GM18861 (cell line): ENCODE results near the gene LIN28A.

Experiments
- ATAC-seq: cut with Tn5 transposase; IDR thresholded peaks from one replicate; pipeline ENCODE4 v1.9.1; 2021; ENCODE audit not compliant: unreplicated experiment

The LIN28A gene

GRCh38 chr1:26387447-26387846 is 23.2 kb upstream of the LIN28A start:
- ATAC-seq: no peak

GRCh38 chr1:26388791-26389445 is 21.7 kb upstream of the LIN28A start:
- ATAC-seq: no peak

GRCh38 chr1:26389604-26390247 is 20.9 kb upstream of the LIN28A start:
- no peak for ATAC-seq

GRCh38 chr1:26391450-26391849 is 19.2 kb upstream of the LIN28A start:
- no peak for ATAC-seq

DNA sequence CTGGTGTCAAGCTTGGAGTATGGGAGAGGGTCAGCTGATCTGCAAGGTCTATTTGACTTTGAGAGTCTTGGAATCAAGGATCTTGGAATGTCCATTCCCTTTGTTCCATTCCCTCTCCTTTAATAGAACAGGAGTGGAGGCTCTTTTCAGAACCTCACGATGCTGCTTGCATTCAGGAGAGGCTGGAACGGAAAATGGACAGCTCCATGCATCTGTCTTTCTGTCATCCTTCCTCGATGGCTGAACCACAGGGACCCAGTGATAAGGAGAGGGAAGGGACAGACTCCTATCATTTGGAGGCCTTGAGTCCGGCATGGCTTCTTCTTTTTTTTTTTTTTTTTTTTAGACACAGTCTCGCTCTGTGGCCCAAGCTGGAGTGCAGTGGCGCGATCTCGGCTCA is 14.9 kb upstream of the LIN28A start:
- no peak for ATAC-seq

DNA sequence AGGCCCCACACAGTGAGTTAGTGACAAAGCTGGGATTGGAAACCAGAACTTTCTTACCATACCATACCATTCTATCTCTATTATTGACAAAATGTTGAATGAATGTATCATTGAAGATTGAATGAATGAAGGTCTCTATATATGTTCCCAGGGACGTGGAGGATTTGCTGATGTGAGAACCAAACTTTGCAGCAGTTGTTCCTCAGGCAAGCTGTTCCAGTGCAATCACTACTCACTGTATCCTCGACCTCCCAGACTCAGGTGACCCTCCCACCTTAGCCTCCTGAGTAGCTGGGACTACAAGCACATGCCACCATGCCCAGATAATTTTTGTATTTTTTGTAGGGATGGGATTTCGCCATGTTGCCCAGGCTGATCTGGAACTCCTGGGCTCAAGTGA is 11.6 kb upstream of the LIN28A start:
- ATAC-seq: no peak

DNA sequence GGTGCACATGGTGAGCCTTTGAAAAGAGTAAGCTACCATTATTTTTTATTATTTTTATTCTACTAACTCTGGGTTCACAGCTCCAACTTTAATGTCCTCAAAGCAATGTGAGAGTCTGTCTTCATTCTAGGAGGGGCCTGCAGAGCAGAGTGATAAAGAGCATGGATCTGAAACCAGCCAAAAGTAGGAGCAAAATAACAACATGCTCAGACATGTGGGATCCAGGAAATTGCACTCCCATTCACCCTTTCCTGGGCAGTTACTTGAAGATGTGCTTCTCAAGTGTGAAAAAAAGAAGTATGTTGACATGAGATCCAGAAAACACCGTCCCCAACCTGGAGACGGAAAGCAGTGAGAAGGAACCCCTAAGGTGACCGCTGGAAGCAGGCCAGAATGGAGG is 8.7 kb upstream of the LIN28A start:
- ATAC-seq: no peak

- no peak for ATAC-seq
These were observed 7.0 kb upstream of the LIN28A start for GRCh38 chr1:26403656-26404055.

- ATAC-seq: no peak
These were observed 6.0 kb upstream of the LIN28A start for GRCh38 chr1:26404641-26405040.

DNA sequence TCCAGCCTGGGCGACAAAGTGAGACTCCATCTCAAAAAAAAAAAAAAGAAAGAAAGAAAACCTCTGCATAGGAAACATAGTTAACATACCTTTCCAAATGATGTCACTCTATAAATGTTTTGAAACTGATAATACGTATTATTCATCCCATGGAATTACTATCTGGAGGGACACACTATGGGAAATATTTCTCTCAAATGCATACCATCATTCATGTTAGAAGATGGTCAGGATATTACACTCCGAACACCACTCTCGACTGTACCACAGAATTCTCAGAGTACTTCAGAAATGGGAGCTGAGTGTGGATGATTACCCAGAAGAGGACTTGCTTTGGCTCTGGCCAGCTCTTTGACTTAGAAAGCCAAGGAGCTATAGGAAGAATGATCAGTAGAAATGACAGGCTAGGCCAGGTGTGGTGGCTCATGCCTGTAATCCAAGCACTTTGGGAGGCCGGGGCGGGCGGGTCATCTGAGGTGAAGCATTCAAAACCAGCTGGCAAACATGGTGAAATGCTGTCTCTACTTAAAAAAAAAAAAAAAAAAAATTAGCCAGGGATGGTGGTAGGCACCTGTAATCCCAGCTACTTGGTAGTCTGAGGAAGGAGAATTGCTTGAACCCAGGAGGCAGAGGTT is 5.2 kb upstream of the LIN28A start:
- no peak for ATAC-seq

- no peak for ATAC-seq
These were observed 2.0 kb upstream of the LIN28A start for GRCh38 chr1:26408604-26409003.

- no peak for ATAC-seq
These were observed 1.3 kb upstream of the LIN28A start for GRCh38 chr1:26409191-26409807.

GRCh38 chr1:26411624-26412074 is 1.0 kb downstream of the LIN28A start:
- no peak for ATAC-seq

- ATAC-seq: no peak
These were observed 1.7 kb downstream of the LIN28A start for GRCh38 chr1:26412180-26412840.

DNA sequence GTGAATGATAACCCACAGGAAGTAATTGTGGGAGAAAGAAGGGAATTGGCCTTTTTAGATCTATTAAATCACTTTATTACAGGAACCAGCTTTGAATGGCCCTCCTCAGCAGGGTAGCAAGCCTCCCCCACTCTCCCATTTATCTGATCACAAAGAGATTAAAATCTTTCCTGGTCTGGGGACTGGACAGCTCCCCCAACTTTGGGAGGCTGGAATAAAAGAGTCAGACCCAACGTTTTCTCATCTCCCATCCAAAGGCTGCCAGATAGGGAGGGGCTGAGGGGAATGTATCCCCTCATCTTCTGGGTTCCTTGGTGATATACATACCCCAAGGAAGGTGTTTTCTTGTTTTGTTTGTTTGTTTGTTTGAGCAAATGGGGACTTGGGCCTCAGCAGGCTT is 2.4 kb downstream of the LIN28A start:
- ATAC-seq: no peak

DNA sequence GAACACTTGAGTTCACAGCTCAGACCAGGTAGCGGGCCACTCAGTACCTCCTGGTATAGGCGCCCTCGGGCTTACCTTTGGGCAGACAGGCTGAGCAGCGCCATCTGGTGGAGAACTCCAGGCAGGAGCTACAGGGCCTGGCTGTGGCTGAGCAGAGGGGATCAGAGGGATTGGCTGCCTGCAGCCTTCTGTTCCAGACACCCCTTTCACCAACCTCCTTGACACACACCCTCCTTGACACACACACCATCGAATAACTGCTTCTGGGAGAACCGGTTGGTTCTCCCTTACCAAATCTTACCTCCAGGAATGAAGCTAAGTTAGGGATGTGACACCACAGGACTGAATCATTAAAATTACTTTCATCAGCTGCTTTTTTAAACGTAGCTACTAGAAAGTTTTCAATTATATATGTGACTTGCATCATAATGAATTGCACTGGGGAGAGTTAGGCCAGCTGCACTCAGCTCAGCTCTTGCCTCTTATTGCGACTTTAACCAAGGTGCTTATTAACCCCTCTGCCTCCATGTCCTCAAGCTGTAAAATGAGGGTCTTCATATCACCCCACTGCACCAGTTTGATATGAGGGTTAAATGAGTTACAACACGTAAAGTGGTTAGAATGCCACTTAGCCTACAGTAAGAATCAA is 6.6 kb downstream of the LIN28A start:
- ATAC-seq: peak; percentile 64

DNA sequence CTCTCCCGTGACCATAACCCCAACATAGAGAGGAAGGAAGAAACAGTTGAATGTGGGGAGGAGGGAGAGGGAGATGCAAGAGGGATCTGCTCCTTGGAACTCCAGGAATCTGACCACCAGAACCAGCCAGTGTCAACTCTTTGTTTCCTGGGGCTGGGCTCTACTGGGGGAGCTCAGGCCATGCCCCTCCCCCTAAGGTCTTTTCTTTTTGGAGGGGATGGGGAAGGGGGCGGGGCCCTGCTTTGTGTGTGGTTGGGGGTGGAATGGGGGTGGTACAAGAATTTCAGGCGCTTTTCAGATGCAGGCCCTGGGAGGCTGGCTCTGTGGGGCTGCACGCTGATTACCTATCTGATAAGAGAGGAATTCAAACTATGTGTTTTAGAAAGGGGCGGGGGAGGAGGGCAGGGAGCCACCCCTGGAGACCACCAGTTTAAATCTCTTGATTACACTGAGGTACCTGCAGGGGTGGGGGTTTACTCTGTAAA is 8.3 kb downstream of the LIN28A start:
- ATAC-seq: no peak

DNA sequence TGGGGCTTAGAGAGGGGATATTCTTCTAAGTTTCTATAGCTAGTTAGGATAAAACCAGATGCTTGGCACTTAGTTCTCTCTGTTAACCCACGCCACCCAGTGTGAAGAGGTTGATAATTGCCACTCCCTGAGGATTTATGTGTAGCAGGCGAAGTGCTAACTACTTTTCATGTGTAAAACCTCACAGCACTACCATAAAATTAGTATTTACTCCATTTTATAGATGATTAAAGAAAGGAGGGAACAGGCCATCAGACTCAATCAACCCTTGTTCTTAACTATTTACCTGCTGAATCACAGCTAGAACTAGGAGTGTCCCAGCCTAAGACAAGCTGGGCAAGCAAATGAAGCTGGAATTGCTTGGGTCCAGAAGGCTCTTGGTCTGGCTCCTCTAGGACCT is 8.9 kb downstream of the LIN28A start:
- no peak for ATAC-seq

- ATAC-seq: no peak
These were observed 19.1 kb downstream of the LIN28A start for GRCh38 chr1:26429721-26430120.

GRCh38 chr1:26431979-26432695 is 21.5 kb downstream of the LIN28A start, which contains the start of gene DHDDS:
Gene DHDDS (plus strand): TSS chr1:26432321. CDS start chr1:26432946, 625 bp downstream.
- ATAC-seq: peak; percentile 86
